Measurements from ENCODE around the gene PRICKLE2. TPM values are rescaled to one million over a fixed set of nuclear protein-coding genes. Genes with fewer than 3 reads are reported as not detected.

PRICKLE2 gene
- total RNA-seq, 1 donor from 2014 or later = 84.4 TPM

- peaks cover 33% of the 10 kb centered on the region for H3K4me1 ChIP-seq (ENCODE audit: insufficient read depth, low read length)
- H4K20me1 ChIP-seq (ENCODE audit: insufficient read depth, low read length) = peaks cover 9% of the 10 kb centered on the region
- Mint-ChIP-seq H3K4me3 (ENCODE audit: unreplicated experiment) (peak overlapping the region; percentile 9), H3K27me3 (ENCODE audit: low read depth, unreplicated experiment) (no peaks in the 10 kb centered on the region), H3K27ac (ENCODE audit: unreplicated experiment) (peak overlapping the region; percentile 98), H3K9me3 (ENCODE audit: unreplicated experiment) (peaks cover 2% of the 10 kb centered on the region), H3K36me3 (ENCODE audit: low read depth, unreplicated experiment) (peaks cover 41% of the 10 kb centered on the region), H3K4me1 (ENCODE audit: low read depth, unreplicated experiment) (peaks cover 64% of the 10 kb centered on the region)
- H3K27ac ChIP-seq (ENCODE audit: low read depth, low read length) = peak overlapping the region; percentile 91
- peaks cover 7% of the 10 kb centered on the region for H3K36me3 ChIP-seq (ENCODE audit: insufficient read depth, low read length)
- H3K4me3 ChIP-seq (ENCODE audit: insufficient read depth, low read depth, low read length) = no peak overlapping the region
- H3K9me3 ChIP-seq (ENCODE audit: insufficient read depth, low read depth, low read length) = no peaks in the 10 kb centered on the region
- no peaks in the 10 kb centered on the region for H3K27me3 ChIP-seq (ENCODE audit: insufficient read depth, low read length)
- no peak for TF ChIP-seq CTCF (IDR thresholded peaks at IDR 0.05; ENCODE audit: insufficient read depth, low read depth, low read length)
- no peak for TF ChIP-seq EZH2 (IDR thresholded peaks at IDR 0.05; ENCODE audit: insufficient read depth, low read length)
- peaks cover 83% of the 10 kb centered on the region for H3K79me2 ChIP-seq (ENCODE audit: insufficient read depth, low read length)
- H2AFZ ChIP-seq (ENCODE audit: low read depth, low read length) = no peak overlapping the region
- H3K4me2 ChIP-seq (ENCODE audit: low read length) = no peak overlapping the region
- no peak for DNase-seq (ENCODE audit: low read depth)
- H3K9ac ChIP-seq (ENCODE audit: low read length) = peak overlapping the region; percentile 70
- no peak for FAIRE-seq
Measured at GRCh38 chr3:64239841-64240240, 14.6 kb upstream of the PRICKLE2 start.

GRCh38 chr3:64238971-64239667 is 13.9 kb upstream of the PRICKLE2 start:
- H3K9ac ChIP-seq (ENCODE audit: low read length) = peak overlapping the region; percentile 76
- peak overlapping the region; percentile 98 for H3K27ac Mint-ChIP-seq (ENCODE audit: unreplicated experiment)
- H3K27me3 ChIP-seq (ENCODE audit: insufficient read depth, low read length) = no peaks in the 10 kb centered on the region
- DNase-seq (ENCODE audit: low read depth) = peak; percentile 96
- peaks cover 33% of the 10 kb centered on the region for H3K4me1 ChIP-seq (ENCODE audit: insufficient read depth, low read length)
- no peak overlapping the region for H2AFZ ChIP-seq (ENCODE audit: low read depth, low read length)
- H3K36me3 ChIP-seq (ENCODE audit: insufficient read depth, low read length) = peaks cover 7% of the 10 kb centered on the region
- H3K27ac ChIP-seq (ENCODE audit: low read depth, low read length) = peak overlapping the region; percentile 91
- H3K9me3 ChIP-seq (ENCODE audit: insufficient read depth, low read depth, low read length) = no peaks in the 10 kb centered on the region
- peaks cover 63% of the 10 kb centered on the region for H3K4me1 Mint-ChIP-seq (ENCODE audit: low read depth, unreplicated experiment)
- no peak overlapping the region for H3K4me3 ChIP-seq (ENCODE audit: insufficient read depth, low read depth, low read length)
- H3K9me3 Mint-ChIP-seq (ENCODE audit: unreplicated experiment) = peaks cover 2% of the 10 kb centered on the region
- peak; percentile 54 for FAIRE-seq
- peak overlapping the region; percentile 77 for H3K4me2 ChIP-seq (ENCODE audit: low read length)
- no peaks in the 10 kb centered on the region for H3K27me3 Mint-ChIP-seq (ENCODE audit: low read depth, unreplicated experiment)
- peaks cover 45% of the 10 kb centered on the region for H3K36me3 Mint-ChIP-seq (ENCODE audit: low read depth, unreplicated experiment)
- H3K4me3 Mint-ChIP-seq (ENCODE audit: unreplicated experiment) = peak overlapping the region; percentile 9
- H4K20me1 ChIP-seq (ENCODE audit: insufficient read depth, low read length) = peaks cover 3% of the 10 kb centered on the region
- TF ChIP-seq EZH2 (IDR thresholded peaks at IDR 0.05; ENCODE audit: insufficient read depth, low read length) (no peak), CTCF (IDR thresholded peaks at IDR 0.05; ENCODE audit: insufficient read depth, low read depth, low read length) (no peak)
- peaks cover 78% of the 10 kb centered on the region for H3K79me2 ChIP-seq (ENCODE audit: insufficient read depth, low read length)

GRCh38 chr3:64237083-64237482 is 11.8 kb upstream of the PRICKLE2 start:
- no peaks in the 10 kb centered on the region for H4K20me1 ChIP-seq (ENCODE audit: insufficient read depth, low read length)
- TF ChIP-seq EZH2 (IDR thresholded peaks at IDR 0.05; ENCODE audit: insufficient read depth, low read length) = no peak
- TF ChIP-seq CTCF (IDR thresholded peaks at IDR 0.05; ENCODE audit: insufficient read depth, low read depth, low read length) = no peak
- H3K4me3 ChIP-seq (ENCODE audit: insufficient read depth, low read depth, low read length) = no peak overlapping the region
- no peaks in the 10 kb centered on the region for H3K9me3 ChIP-seq (ENCODE audit: insufficient read depth, low read depth, low read length)
- no peak overlapping the region for H3K9ac ChIP-seq (ENCODE audit: low read length)
- H3K36me3 ChIP-seq (ENCODE audit: insufficient read depth, low read length) = peaks cover 4% of the 10 kb centered on the region
- H3K27me3 Mint-ChIP-seq (ENCODE audit: low read depth, unreplicated experiment) = no peaks in the 10 kb centered on the region
- peak overlapping the region; percentile 82 for H3K27ac Mint-ChIP-seq (ENCODE audit: unreplicated experiment)
- peaks cover 2% of the 10 kb centered on the region for H3K9me3 Mint-ChIP-seq (ENCODE audit: unreplicated experiment)
- no peak for DNase-seq (ENCODE audit: low read depth)
- H3K4me3 Mint-ChIP-seq (ENCODE audit: unreplicated experiment) = no peak overlapping the region
- H3K79me2 ChIP-seq (ENCODE audit: insufficient read depth, low read length) = peaks cover 76% of the 10 kb centered on the region
- H3K36me3 Mint-ChIP-seq (ENCODE audit: low read depth, unreplicated experiment) = peaks cover 54% of the 10 kb centered on the region
- no peak overlapping the region for H3K27ac ChIP-seq (ENCODE audit: low read depth, low read length)
- H3K4me1 ChIP-seq (ENCODE audit: insufficient read depth, low read length) = peaks cover 33% of the 10 kb centered on the region
- no peak overlapping the region for H2AFZ ChIP-seq (ENCODE audit: low read depth, low read length)
- no peaks in the 10 kb centered on the region for H3K27me3 ChIP-seq (ENCODE audit: insufficient read depth, low read length)
- peaks cover 54% of the 10 kb centered on the region for H3K4me1 Mint-ChIP-seq (ENCODE audit: low read depth, unreplicated experiment)
- no peak overlapping the region for H3K4me2 ChIP-seq (ENCODE audit: low read length)
- no peak for FAIRE-seq
